Loucy (cell line): ENCODE data around the gene CLASP1.

ENCODE experiments used
- H2AFZ ChIP-seq: fragments of 200-600 bp; sonication (generic); 2 replicates; pipeline ENCODE4 v1.6.0; 2016; ENCODE audit warnings: antibody characterized with exemption, mild to moderate bottlenecking, low read length, moderate library complexity
- H3F3A ChIP-seq: fragments of 200-600 bp; 2 replicates; pipeline ENCODE4 v1.6.0; 2016; ENCODE audit warnings: antibody characterized with exemption, low read depth, mild to moderate bottlenecking
- H3K27me3 ChIP-seq: fragments of 200-600 bp; sonication (generic); 2 replicates; pipeline ENCODE4 v1.6.1; 2014; ENCODE audit warnings: low read length, mild to moderate bottlenecking; ENCODE audit not compliant: insufficient read depth, poor library complexity, severe bottlenecking
- H3K36me3 ChIP-seq: fragments of 200-600 bp; sonication (generic); 2 replicates; pipeline ENCODE4 v1.6.1; 2016; ENCODE audit warnings: low read length; ENCODE audit not compliant: insufficient read depth
- H3K4me1 ChIP-seq: fragments of 200-600 bp; sonication (generic); 2 replicates; pipeline ENCODE4 v1.5.1; 2014; ENCODE audit warnings: low read length, mild to moderate bottlenecking; ENCODE audit not compliant: insufficient read depth, poor library complexity, severe bottlenecking
- H3K4me2 ChIP-seq: fragments of 200-600 bp; sonication (generic); 2 replicates; pipeline ENCODE4 v1.6.0; 2014; ENCODE audit warnings: antibody characterized with exemption, low read length, low read depth, mild to moderate bottlenecking; ENCODE audit not compliant: poor library complexity, severe bottlenecking
- H3K4me3 ChIP-seq: fragments of 200-600 bp; sonication (generic); 2 replicates; pipeline ENCODE4 v1.5.1; 2014; ENCODE audit warnings: low read length, mild to moderate bottlenecking, mixed read lengths; ENCODE audit not compliant: poor library complexity, severe bottlenecking
- H3K79me2 ChIP-seq: fragments of 200-600 bp; sonication (generic); 2 replicates; pipeline ENCODE4 v1.6.1; 2014; ENCODE audit warnings: low read length; ENCODE audit not compliant: insufficient read depth
- H3K9ac ChIP-seq: fragments of 200-600 bp; sonication (generic); 2 replicates; pipeline ENCODE4 v1.6.0; 2014; ENCODE audit warnings: mild to moderate bottlenecking, low read depth, low read length, moderate library complexity; ENCODE audit not compliant: poor library complexity, severe bottlenecking
- H3K9me2 ChIP-seq: fragments of 200-600 bp; sonication (generic); replicated peaks from 2 replicates; pipeline ENCODE4 v1.6.1; 2016; ENCODE audit warnings: low read depth, low read length, mixed read lengths
- H3K9me3 ChIP-seq: fragments of 200-600 bp; sonication (generic); 2 replicates; pipeline ENCODE4 v1.6.1; 2014; ENCODE audit warnings: mild to moderate bottlenecking, antibody characterized with exemption, low read length, low read depth; ENCODE audit not compliant: insufficient read depth
- H4K20me1 ChIP-seq: fragments of 200-600 bp; sonication (generic); 2 replicates; pipeline ENCODE4 v1.6.0; 2014; ENCODE audit warnings: antibody characterized with exemption, low read length, mild to moderate bottlenecking; ENCODE audit not compliant: insufficient read depth, poor library complexity, severe bottlenecking
- CTCF ChIP-seq: fragments of 200-600 bp; sonication (generic); conservative IDR thresholded peaks from 2 replicates; pipeline ENCODE4 v1.5.1; 2014; ENCODE audit warnings: mild to moderate bottlenecking, antibody characterized with exemption, low read length
- EZH2phosphoT487 ChIP-seq: fragments of 200-600 bp; IDR thresholded peaks from 2 replicates; pipeline ENCODE4 v1.6.1; 2018; ENCODE audit warnings: antibody characterized with exemption, mild to moderate bottlenecking, moderate library complexity, borderline replicate concordance

The CLASP1 gene

GRCh38 chr2:121633463-121633862 lies 15.8 kb downstream of the CLASP1 start:
- H2AFZ ChIP-seq: no peak overlapping the region
- no peaks in the 10 kb centered on the region for H3K4me1 ChIP-seq
- peaks cover 38% of the 10 kb centered on the region for H4K20me1 ChIP-seq
- H3K4me2 ChIP-seq: no peak overlapping the region
- H3K27me3 ChIP-seq: no peaks in the 10 kb centered on the region
- H3K79me2 ChIP-seq: peaks cover 90% of the 10 kb centered on the region
- H3K9ac ChIP-seq: no peak overlapping the region
- 0 out of 2 replicates have a peak, but pooled peaks cover 2% of the 10 kb centered on the region for H3K9me3 ChIP-seq
- H3F3A ChIP-seq: no peaks in the 10 kb centered on the region; the same call in 1 of the 2 replicates
- H3K36me3 ChIP-seq: peaks cover 3% of the 10 kb centered on the region; the same call in 1 of the 2 replicates
- no peaks in the 10 kb centered on the region for H3K9me2 ChIP-seq
- H3K4me3 ChIP-seq: no peak overlapping the region
- TF ChIP-seq EZH2phosphoT487 (no peak), CTCF (no peak)

- H3F3A ChIP-seq: no peaks in the 10 kb centered on the region
- H3K9me2 ChIP-seq: no peaks in the 10 kb centered on the region
- H4K20me1 ChIP-seq: no peaks in the 10 kb centered on the region
- H3K4me1 ChIP-seq: no peaks in the 10 kb centered on the region
- no peak for TF ChIP-seq EZH2phosphoT487
- no peak for TF ChIP-seq CTCF
- H3K27me3 ChIP-seq: no peaks in the 10 kb centered on the region
- H3K9me3 ChIP-seq: no peaks in the 10 kb centered on the region
- H3K36me3 ChIP-seq: peaks cover 8% of the 10 kb centered on the region; the same call in 1 of the 2 replicates
- no peak overlapping the region for H2AFZ ChIP-seq
- H3K9ac ChIP-seq: no peak overlapping the region
- no peak overlapping the region for H3K4me2 ChIP-seq
- H3K79me2 ChIP-seq: peaks cover 93% of the 10 kb centered on the region
- H3K4me3 ChIP-seq: no peak overlapping the region
These were observed 21.7 kb downstream of the CLASP1 start for GRCh38 chr2:121627525-121628050.

- TF ChIP-seq CTCF: no peak
- no peak for TF ChIP-seq EZH2phosphoT487
- no peak overlapping the region for H3K9ac ChIP-seq
- H2AFZ ChIP-seq: no peak overlapping the region
- no peak overlapping the region for H3K4me3 ChIP-seq
- H3K79me2 ChIP-seq: peaks cover 93% of the 10 kb centered on the region
- no peaks in the 10 kb centered on the region for H3K4me1 ChIP-seq
- no peaks in the 10 kb centered on the region for H3F3A ChIP-seq
- no peaks in the 10 kb centered on the region for H3K27me3 ChIP-seq
- H3K9me3 ChIP-seq: no peaks in the 10 kb centered on the region
- H3K4me2 ChIP-seq: no peak overlapping the region
- H4K20me1 ChIP-seq: no peaks in the 10 kb centered on the region
- H3K36me3 ChIP-seq: peaks cover 8% of the 10 kb centered on the region; the same call in 1 of the 2 replicates
- H3K9me2 ChIP-seq: no peaks in the 10 kb centered on the region
These were observed 22.3 kb downstream of the CLASP1 start for GRCh38 chr2:121626777-121627524.
